Measurements from ENCODE around the gene KIF26A. TPM values are rescaled to one million over a fixed set of nuclear protein-coding genes. Genes with fewer than 3 reads are reported as not detected.

KIF26A gene
- total RNA-seq, 4 donors from 2014 or later = 0.59 to 3.3 (median 1.5) TPM

DNA sequence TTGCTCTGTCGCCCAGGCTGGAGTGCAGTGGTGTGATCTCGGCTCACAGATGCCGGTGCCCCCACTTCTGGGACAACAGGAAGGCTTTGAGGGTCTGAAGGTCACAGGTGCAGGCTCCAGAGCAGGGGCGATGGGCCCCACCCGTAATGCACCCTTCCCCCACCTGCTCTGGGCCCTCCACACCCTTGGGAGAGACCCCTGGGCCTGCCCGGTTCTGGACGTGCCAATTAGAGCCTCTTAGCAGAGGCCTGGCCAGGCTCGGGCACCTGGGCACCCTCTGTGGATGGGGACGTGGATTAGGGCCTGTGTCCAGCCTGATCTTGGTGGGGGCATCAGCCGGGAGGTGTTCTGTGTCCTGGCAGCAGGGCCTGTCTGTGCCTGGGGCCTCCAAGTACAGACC is 62.2 kb downstream of the KIF26A start:
- TF ChIP-seq, protein P1, sequence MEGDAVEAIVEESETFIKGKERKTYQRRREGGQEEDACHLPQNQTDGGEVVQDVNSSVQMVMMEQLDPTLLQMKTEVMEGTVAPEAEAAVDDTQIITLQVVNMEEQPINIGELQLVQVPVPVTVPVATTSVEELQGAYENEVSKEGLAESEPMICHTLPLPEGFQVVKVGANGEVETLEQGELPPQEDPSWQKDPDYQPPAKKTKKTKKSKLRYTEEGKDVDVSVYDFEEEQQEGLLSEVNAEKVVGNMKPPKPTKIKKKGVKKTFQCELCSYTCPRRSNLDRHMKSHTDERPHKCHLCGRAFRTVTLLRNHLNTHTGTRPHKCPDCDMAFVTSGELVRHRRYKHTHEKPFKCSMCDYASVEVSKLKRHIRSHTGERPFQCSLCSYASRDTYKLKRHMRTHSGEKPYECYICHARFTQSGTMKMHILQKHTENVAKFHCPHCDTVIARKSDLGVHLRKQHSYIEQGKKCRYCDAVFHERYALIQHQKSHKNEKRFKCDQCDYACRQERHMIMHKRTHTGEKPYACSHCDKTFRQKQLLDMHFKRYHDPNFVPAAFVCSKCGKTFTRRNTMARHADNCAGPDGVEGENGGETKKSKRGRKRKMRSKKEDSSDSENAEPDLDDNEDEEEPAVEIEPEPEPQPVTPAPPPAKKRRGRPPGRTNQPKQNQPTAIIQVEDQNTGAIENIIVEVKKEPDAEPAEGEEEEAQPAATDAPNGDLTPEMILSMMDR (IDR thresholded peaks at IDR 0.05 in 4 of 5, conservative IDR thresholded peaks at IDR 0.05 in 1 of 5) = no peak
- no peak for TF ChIP-seq POLR2A (IDR thresholded peaks at IDR 0.05)
- H3K4me1 ChIP-seq = no peaks in the 10 kb centered on the region
- ATAC-seq = no peak
- H3K4me3 ChIP-seq = no peak overlapping the region
- H3K27me3 ChIP-seq = peaks cover 0 to 5% (median 2%) of the 10 kb centered on the region in 3 donors
- intact Hi-C loops (cut with DNase I; ENCODE audit: low total_unique reads) (no loop called here), in situ Hi-C loops (cut with MboI; ENCODE audit: low sequenced_read_pairs in 4 of 4) (no loop called here)
- H3K27ac ChIP-seq = no peak overlapping the region
- H3K9me3 ChIP-seq = no peaks in the 10 kb centered on the region
- DNase-seq = no peak
- no peaks in the 10 kb centered on the region for H3K36me3 ChIP-seq

DNA sequence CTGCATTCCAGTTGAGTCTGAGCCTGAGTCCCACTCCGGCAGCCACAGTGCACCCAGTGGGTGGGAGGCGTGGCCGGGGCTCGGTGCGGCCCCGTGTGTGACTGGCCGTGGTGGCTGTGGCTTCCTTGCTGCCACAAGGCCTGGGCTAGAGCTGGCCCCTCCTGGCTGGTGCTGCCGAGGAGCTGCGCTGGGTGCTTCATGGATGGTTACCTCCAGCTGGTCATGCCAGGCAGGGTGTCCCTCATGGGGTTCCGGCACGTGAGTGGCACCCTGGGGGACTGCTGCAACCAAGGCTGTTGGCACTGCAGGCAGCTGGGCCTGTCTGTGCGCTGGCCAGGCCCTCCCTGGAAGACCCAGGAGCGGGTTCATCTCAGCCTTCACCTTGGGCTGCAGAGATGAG is 62.7 kb downstream of the KIF26A start:
- in situ Hi-C loops (cut with MboI; ENCODE audit: low sequenced_read_pairs in 4 of 4) = no loop called here
- Histone ChIP-seq H3K36me3 (no peaks in the 10 kb centered on the region), H3K4me3 (no peak overlapping the region), H3K27me3 (peaks cover 0 to 5% (median 2%) of the 10 kb centered on the region in 3 donors), H3K4me1 (no peaks in the 10 kb centered on the region), H3K27ac (no peak overlapping the region), H3K9me3 (no peaks in the 10 kb centered on the region)
- TF ChIP-seq POLR2A (IDR thresholded peaks at IDR 0.05) = no peak
- TF ChIP-seq, protein P1 (IDR thresholded peaks at IDR 0.05 in 4 of 5, conservative IDR thresholded peaks at IDR 0.05 in 1 of 5) = no peak
- no peak for ATAC-seq
- intact Hi-C loops (cut with DNase I; ENCODE audit: low total_unique reads) = no loop called here
- DNase-seq = no peak

DNA sequence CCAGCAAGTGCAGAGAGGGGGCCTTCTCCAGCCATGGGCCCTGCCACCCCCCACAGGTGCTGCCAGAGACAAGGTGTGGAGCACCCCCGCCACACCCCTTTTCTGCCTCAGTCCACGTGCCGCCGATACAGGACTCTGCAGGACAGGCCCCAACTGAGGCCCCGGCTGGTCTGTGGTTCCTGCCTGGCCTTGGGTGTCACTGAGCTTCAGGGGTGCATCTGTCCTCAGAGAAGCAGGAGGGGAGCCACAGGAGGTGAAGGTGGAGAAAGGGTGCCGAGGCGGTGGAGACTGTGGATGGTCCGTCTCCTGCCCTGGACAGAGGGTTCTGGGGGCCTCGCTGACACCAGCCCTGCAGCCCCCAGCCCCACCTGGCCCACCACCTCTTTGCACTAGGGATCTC is 63.1 kb downstream of the KIF26A start:
- in situ Hi-C loops (cut with MboI; ENCODE audit: low sequenced_read_pairs in 4 of 4) = no loop called here
- DNase-seq (no peak), ATAC-seq (no peak)
- H3K9me3 ChIP-seq = no peaks in the 10 kb centered on the region
- no peaks in the 10 kb centered on the region for H3K4me1 ChIP-seq
- no peak overlapping the region for H3K4me3 ChIP-seq
- intact Hi-C loops (cut with DNase I; ENCODE audit: low total_unique reads) = no loop called here
- H3K36me3 ChIP-seq = no peaks in the 10 kb centered on the region
- TF ChIP-seq, protein P1 (IDR thresholded peaks at IDR 0.05 in 4 of 5, conservative IDR thresholded peaks at IDR 0.05 in 1 of 5) = no peak
- TF ChIP-seq POLR2A (IDR thresholded peaks at IDR 0.05) = no peak
- no peak overlapping the region for H3K27ac ChIP-seq
- peaks cover 0 to 5% (median 2%) of the 10 kb centered on the region in 3 donors for H3K27me3 ChIP-seq

DNA sequence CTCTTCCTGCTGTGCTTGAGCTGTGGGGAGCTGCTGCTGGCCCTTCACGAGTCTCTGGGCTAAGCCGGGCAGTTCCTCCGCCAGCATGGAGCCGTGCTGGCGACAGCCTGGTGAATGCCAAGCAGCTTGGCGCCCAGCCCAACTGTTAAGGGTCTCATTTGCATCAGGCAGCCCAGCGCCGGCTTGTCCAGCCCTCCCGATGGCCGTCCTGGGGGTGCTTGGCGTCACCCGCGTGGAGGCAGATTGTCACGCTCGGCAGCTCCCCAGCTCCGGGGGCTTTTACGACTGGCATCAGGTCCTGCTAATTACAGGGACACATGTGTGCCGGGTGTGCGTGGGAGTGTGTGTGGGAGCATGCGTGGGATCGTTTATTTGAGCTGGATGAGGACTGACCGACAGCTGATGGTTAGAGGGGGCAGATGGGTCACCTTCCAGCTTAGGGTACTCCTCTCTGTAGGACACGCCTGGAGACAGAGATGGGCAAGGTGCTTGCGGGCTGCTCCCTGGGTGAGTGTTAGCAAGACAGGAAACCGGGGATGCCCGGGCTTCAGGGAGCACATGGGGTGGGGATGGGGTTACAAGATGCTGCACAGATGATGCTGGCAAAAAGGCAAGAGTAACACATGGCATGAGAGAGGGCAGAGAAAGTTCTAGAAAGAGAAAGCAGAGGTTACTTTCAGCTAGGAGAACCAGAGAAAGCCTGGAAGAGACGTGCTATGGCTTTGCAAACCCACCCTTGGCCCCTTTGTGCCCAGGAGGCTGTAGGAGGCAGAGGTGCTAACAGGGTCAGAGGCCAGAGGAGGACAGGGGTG is 64.1 kb downstream of the KIF26A start:
- DNase-seq (no peak), ATAC-seq (no peak)
- Histone ChIP-seq H3K36me3 (no peaks in the 10 kb centered on the region), H3K27me3 (peaks cover 0 to 5% (median 2%) of the 10 kb centered on the region in 3 donors), H3K4me1 (no peaks in the 10 kb centered on the region), H3K9me3 (no peaks in the 10 kb centered on the region), H3K4me3 (no peak overlapping the region), H3K27ac (no peak overlapping the region)
- in situ Hi-C loops (cut with MboI; ENCODE audit: low sequenced_read_pairs in 4 of 4) (no loop called here), intact Hi-C loops (cut with DNase I; ENCODE audit: low total_unique reads) (no loop called here)
- TF ChIP-seq, protein P1 (IDR thresholded peaks at IDR 0.05 in 4 of 5, conservative IDR thresholded peaks at IDR 0.05 in 1 of 5) = no peak
- TF ChIP-seq POLR2A (IDR thresholded peaks at IDR 0.05) = no peak
